ENCODE data around the gene QSOX1.

DNA sequence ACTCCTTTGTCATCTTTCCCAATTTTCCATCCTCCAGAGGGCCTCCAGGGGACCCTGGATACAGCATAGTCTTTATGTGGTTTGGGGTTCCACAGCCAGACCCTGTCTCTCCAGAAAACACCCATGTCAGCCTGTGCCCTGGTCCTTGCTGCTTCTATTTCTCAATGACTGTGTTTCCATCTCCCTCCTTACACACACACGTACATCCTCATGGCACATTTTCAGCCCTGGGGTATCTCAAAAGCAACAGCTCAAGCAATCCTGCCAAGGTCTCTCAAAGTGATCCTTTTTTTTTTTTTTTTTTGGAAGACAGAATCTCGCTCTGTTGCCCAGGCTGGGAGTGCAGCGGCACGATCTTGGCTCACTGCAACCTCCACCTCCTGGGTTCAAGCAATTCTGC is 22.3 kb downstream of the QSOX1 start:
- TF ChIP-seq, protein P1, sequence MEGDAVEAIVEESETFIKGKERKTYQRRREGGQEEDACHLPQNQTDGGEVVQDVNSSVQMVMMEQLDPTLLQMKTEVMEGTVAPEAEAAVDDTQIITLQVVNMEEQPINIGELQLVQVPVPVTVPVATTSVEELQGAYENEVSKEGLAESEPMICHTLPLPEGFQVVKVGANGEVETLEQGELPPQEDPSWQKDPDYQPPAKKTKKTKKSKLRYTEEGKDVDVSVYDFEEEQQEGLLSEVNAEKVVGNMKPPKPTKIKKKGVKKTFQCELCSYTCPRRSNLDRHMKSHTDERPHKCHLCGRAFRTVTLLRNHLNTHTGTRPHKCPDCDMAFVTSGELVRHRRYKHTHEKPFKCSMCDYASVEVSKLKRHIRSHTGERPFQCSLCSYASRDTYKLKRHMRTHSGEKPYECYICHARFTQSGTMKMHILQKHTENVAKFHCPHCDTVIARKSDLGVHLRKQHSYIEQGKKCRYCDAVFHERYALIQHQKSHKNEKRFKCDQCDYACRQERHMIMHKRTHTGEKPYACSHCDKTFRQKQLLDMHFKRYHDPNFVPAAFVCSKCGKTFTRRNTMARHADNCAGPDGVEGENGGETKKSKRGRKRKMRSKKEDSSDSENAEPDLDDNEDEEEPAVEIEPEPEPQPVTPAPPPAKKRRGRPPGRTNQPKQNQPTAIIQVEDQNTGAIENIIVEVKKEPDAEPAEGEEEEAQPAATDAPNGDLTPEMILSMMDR (IDR thresholded peaks at IDR 0.05), result no peak
- TF ChIP-seq EP300 (IDR thresholded peaks at IDR 0.05; ENCODE audit: low read depth), result no peak

All from transverse colon (tissue), 3 donors.